ENCODE measurements around the gene ISM2. TPM values are rescaled to one million over a fixed set of nuclear protein-coding genes. Genes with fewer than 3 reads are reported as not detected.
A peak's percentile ranks its signal among the peaks of the same experiment; 100 is the strongest.

The ISM2 gene
- total and polyA plus RNA-seq, 2 of the 8 experiments (the other 6 are each of a cell fraction or from before 2014, with no cell fraction given): 0.52 to 0.79 TPM

- TF ChIP-seq CBX8 (IDR thresholded peaks at IDR 0.05; ENCODE audit: borderline replicate concordance, low read depth, low read length): no peak
- no peak for TF ChIP-seq TCF12 (IDR thresholded peaks at IDR 0.05; ENCODE audit: low read depth, low read length)
- TF ChIP-seq BCL11A (IDR thresholded peaks at IDR 0.05; ENCODE audit: low read depth in 2 of 2, low read length in 2 of 2): no peak
- no peak for TF ChIP-seq KDM5A (IDR thresholded peaks at IDR 0.05; ENCODE audit: low read length)
- TF ChIP-seq CHD7 (IDR thresholded peaks at IDR 0.05; ENCODE audit: insufficient replicate concordance, low read length): no peak
- TF ChIP-seq E2F6 (IDR thresholded peaks at IDR 0.05): peak; percentile 61
- no peak for TF ChIP-seq CREB1 (IDR thresholded peaks at IDR 0.05)
- TF ChIP-seq MAX (IDR thresholded peaks at IDR 0.05): peak; percentile 66; the same call in 1 of the 2 replicates
- TF ChIP-seq RXRA (IDR thresholded peaks at IDR 0.05; ENCODE audit: insufficient read depth, low read depth, low read length): no peak
- TF ChIP-seq CHD1 (IDR thresholded peaks at IDR 0.05; ENCODE audit: low read depth, low read length): no peak
Measured at GRCh38 chr14:77498984-77499527, 440 bp upstream of the ISM2 start (continued).

Data from H1 (cell line).